Vagina (tissue), 2 donors: ENCODE results near the gene BFSP1.

Experiments
- POLR2A ChIP-seq, 2 donors: fragments of 450-650 bp; IDR thresholded peaks; one replicate each; pipeline ENCODE4 v1.6.1; 2017; ENCODE audit warnings: antibody characterized with exemption in 2 of 2, mild to moderate bottlenecking in 2 of 2, moderate library complexity in 2 of 2
- TF ChIP-seq, protein P1 (sequence below), 3 experiments: fragments of 450-650 bp in 2 of 3; fragments of 200-600 bp in 1 of 3; sonication (generic) in 1 of 3; IDR thresholded peaks; one replicate each; pipeline ENCODE4 v1.5.1; 2017 to 2019; ENCODE audit warnings: antibody characterized with exemption in 3 of 3, mild to moderate bottlenecking in 2 of 3, moderate library complexity in 2 of 3

DNA sequence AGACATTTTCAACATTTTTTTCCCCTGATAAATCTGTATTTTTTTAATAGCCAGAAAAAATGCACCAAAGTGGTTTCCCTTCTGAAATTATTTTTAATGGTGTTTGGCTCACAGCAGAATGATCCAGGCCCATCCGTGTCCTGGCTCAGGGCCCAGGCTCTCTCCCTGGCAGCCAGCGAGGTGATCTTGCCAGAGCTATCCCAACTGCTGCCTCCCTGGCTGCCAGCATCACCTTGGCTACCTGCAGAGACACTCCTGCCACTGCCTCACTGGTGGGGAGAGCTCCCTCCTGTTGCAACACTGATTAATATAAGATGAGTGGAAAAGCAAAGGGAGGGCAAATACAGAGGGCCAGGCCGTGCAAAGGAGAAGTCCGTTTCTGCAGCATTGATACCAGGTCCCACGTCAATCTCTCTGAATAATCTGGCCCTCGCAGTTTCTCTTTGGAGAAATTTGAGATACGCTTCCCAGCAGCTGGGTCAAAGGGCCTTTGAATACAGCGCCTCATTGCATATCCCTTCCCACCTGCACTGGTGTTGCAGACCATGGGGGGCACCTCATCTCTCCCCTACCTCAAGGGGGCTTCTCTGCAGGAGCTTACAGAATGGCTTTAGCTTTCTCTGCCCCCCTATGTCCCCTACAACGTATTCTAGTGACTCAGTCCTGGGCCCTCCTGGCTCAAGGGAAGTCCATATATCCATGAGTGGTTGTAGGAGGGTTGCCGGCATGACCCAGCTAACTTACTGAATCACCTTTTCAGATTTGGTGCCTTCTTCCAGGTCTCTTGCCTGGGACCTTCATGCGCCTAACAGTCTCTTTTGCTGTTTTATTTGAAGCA is 25.9 kb upstream of the BFSP1 start:
- TF ChIP-seq, protein P1, sequence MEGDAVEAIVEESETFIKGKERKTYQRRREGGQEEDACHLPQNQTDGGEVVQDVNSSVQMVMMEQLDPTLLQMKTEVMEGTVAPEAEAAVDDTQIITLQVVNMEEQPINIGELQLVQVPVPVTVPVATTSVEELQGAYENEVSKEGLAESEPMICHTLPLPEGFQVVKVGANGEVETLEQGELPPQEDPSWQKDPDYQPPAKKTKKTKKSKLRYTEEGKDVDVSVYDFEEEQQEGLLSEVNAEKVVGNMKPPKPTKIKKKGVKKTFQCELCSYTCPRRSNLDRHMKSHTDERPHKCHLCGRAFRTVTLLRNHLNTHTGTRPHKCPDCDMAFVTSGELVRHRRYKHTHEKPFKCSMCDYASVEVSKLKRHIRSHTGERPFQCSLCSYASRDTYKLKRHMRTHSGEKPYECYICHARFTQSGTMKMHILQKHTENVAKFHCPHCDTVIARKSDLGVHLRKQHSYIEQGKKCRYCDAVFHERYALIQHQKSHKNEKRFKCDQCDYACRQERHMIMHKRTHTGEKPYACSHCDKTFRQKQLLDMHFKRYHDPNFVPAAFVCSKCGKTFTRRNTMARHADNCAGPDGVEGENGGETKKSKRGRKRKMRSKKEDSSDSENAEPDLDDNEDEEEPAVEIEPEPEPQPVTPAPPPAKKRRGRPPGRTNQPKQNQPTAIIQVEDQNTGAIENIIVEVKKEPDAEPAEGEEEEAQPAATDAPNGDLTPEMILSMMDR (IDR thresholded peaks at IDR 0.05) = no peak
- TF ChIP-seq POLR2A (IDR thresholded peaks at IDR 0.05) = no peak
